Upper lobe of left lung (tissue), 6 donors: Measurements from ENCODE around the gene NUDT12. TPM values are rescaled to one million over a fixed set of nuclear protein-coding genes. Genes with fewer than 3 reads are reported as not detected.

ENCODE experiments used
- ATAC-seq, 2 donors: fragments of 200-7000 bp; cut with Tn5 transposase; one replicate each; pipeline ENCODE4 v1.9.1; 2022; ENCODE audit warnings: mild to moderate bottlenecking in 2 of 2, moderate library complexity in 2 of 2; ENCODE audit not compliant: low FRiP score in 2 of 2
- DNase-seq, 2 donors: peaks; one replicate each; pipeline ENCODE4 v3.0.0-alpha.2; 2019 to 2020
- H3K27ac ChIP-seq, 4 donors: fragments of 200-600 bp; sonication (generic); one replicate each; pipeline ENCODE4 v1.5.1; 2016 to 2019
- H3K27me3 ChIP-seq, 4 donors: fragments of 200-600 bp; sonication (generic); one replicate each; pipeline ENCODE4 v1.5.1; 2017 to 2019
- H3K36me3 ChIP-seq, 4 donors: fragments of 200-600 bp; sonication (generic); one replicate each; pipeline ENCODE4 v1.5.1; 2016 to 2019
- H3K4me1 ChIP-seq, 4 donors: fragments of 200-600 bp; sonication (generic); one replicate each; pipeline ENCODE4 v1.5.1; 2018 to 2019
- H3K4me3 ChIP-seq, 4 donors: fragments of 200-600 bp; sonication (generic); one replicate each; pipeline ENCODE4 v1.5.1; 2017 to 2019; ENCODE audit warnings: mild to moderate bottlenecking in 2 of 4, moderate library complexity in 1 of 4
- H3K9me3 ChIP-seq, 4 donors: fragments of 200-600 bp; sonication (generic); one replicate each; pipeline ENCODE4 v1.5.1; 2018 to 2019
- EP300 ChIP-seq, 4 donors: sonication (generic); formaldehyde crosslinking; IDR thresholded peaks; one replicate each; pipeline ENCODE4 v1.5.1; 2017; ENCODE audit warnings: antibody characterized with exemption in 4 of 4, control low read depth in 2 of 4
- POLR2A ChIP-seq, 4 donors: fragments of 450-650 bp; IDR thresholded peaks; one replicate each; pipeline ENCODE4 v1.5.1; 2016 to 2017; ENCODE audit warnings: antibody characterized with exemption in 4 of 4, mild to moderate bottlenecking in 2 of 4
- POLR2AphosphoS5 ChIP-seq, 2 donors: sonication (generic); formaldehyde crosslinking; IDR thresholded peaks; one replicate each; pipeline ENCODE4 v1.5.1; 2017; ENCODE audit warnings: antibody characterized with exemption in 2 of 2
- WGBS, 2 donors: methylation state at CpG; one replicate each; pipeline ENCODE4 v1.1.5; 2017 to 2018; 5-methylcytosine and 5-hydroxymethylcytosine counted together
- total RNA-seq, 6 donors: library from RNA; depleted of rRNA in 4 of 6; stranded (reverse); fragments of >200 nt in 4 of 6; gene quantifications; one replicate each; pipeline versions ENCODE4 v1.1.0 to v1.2.1, GENCODE V29; 2016 to 2021
- TF ChIP-seq, protein P1 (sequence below), 6 experiments: fragments of 450-650 bp in 4 of 6; fragments of 200-600 bp in 2 of 6; sonication (generic) in 2 of 6; IDR thresholded peaks; one replicate each; pipeline ENCODE4 v1.5.1; 2016 to 2019; ENCODE audit warnings: antibody characterized with exemption in 6 of 6
- donor health status: DM: no; HTN: no; CAD: no; lungs with moderate emphysema.
- donor health status: DM: no; HTN: yes; CAD: no; lungs with severe emphysema.

Gene NUDT12
- total RNA-seq, 6 donors from 2014 or later = 3.2 to 25.1 (median 12.4) TPM

DNA sequence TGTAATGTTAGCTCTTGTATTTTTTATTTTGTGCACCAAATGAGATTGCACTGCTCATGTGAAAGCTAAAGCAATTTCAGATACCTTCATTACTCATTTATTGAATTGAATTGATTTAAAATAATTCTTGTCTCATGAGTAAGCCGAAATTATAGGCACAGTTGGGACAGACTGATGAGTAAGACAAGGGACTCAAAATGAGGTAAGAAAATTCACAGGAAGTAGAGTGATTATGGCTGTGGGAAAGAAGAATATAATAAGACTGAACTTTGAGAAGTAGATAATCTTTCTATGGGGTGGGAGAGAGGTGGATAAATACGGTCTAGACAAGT lies 51.1 kb downstream of the NUDT12 start:
- H3K4me3 ChIP-seq = no peak overlapping the region

GRCh38 chr5:103510851-103511553 lies 51.6 kb downstream of the NUDT12 start:
- DNase-seq (no peak), ATAC-seq (no peak)
- Histone ChIP-seq H3K9me3 (no peaks in the 10 kb centered on the region), H3K4me3 (no peak overlapping the region), H3K36me3 (no peaks in the 10 kb centered on the region), H3K27ac (no peak overlapping the region), H3K27me3 (no peaks in the 10 kb centered on the region), H3K4me1 (no peaks in the 10 kb centered on the region)
- 58 to 75% methylated on average over 1 of the region's 1 CpG for WGBS, 2 donors
- TF ChIP-seq EP300 (IDR thresholded peaks at IDR 0.05) (no peak), POLR2AphosphoS5 (IDR thresholded peaks at IDR 0.05) (no peak), POLR2A (IDR thresholded peaks at IDR 0.05) (no peak)
- TF ChIP-seq, protein P1, sequence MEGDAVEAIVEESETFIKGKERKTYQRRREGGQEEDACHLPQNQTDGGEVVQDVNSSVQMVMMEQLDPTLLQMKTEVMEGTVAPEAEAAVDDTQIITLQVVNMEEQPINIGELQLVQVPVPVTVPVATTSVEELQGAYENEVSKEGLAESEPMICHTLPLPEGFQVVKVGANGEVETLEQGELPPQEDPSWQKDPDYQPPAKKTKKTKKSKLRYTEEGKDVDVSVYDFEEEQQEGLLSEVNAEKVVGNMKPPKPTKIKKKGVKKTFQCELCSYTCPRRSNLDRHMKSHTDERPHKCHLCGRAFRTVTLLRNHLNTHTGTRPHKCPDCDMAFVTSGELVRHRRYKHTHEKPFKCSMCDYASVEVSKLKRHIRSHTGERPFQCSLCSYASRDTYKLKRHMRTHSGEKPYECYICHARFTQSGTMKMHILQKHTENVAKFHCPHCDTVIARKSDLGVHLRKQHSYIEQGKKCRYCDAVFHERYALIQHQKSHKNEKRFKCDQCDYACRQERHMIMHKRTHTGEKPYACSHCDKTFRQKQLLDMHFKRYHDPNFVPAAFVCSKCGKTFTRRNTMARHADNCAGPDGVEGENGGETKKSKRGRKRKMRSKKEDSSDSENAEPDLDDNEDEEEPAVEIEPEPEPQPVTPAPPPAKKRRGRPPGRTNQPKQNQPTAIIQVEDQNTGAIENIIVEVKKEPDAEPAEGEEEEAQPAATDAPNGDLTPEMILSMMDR (IDR thresholded peaks at IDR 0.05) = no peak

More for the DNA sequence above, 51.1 kb downstream of the NUDT12 start:
- ATAC-seq = no peak
- Histone ChIP-seq H3K27ac (no peak overlapping the region), H3K36me3 (no peaks in the 10 kb centered on the region), H3K4me1 (no peaks in the 10 kb centered on the region), H3K9me3 (no peaks in the 10 kb centered on the region), H3K27me3 (no peaks in the 10 kb centered on the region)
- TF ChIP-seq POLR2AphosphoS5 (IDR thresholded peaks at IDR 0.05) (no peak), POLR2A (IDR thresholded peaks at IDR 0.05) (no peak), EP300 (IDR thresholded peaks at IDR 0.05) (no peak)
- TF ChIP-seq, protein P1 (IDR thresholded peaks at IDR 0.05) = no peak
- DNase-seq = no peak
- WGBS, 2 donors = 75% methylated on average over 2 of the region's 2 CpGs

GRCh38 chr5:103505581-103506305 lies 56.8 kb downstream of the NUDT12 start:
- Histone ChIP-seq H3K27me3 (no peaks in the 10 kb centered on the region), H3K27ac (no peak overlapping the region), H3K36me3 (no peaks in the 10 kb centered on the region), H3K4me3 (no peak overlapping the region), H3K9me3 (no peaks in the 10 kb centered on the region), H3K4me1 (no peaks in the 10 kb centered on the region)
- WGBS, 2 donors = 77 to 85% methylated on average over 3 of the region's 3 CpGs
- ATAC-seq (no peak), DNase-seq (no peak)
- TF ChIP-seq, protein P1 (IDR thresholded peaks at IDR 0.05) = no peak
- no peak for TF ChIP-seq POLR2A (IDR thresholded peaks at IDR 0.05)
- no peak for TF ChIP-seq EP300 (IDR thresholded peaks at IDR 0.05)

- ATAC-seq (no peak), DNase-seq (no peak)
- Histone ChIP-seq H3K36me3 (no peaks in the 10 kb centered on the region), H3K9me3 (no peaks in the 10 kb centered on the region), H3K4me1 (no peaks in the 10 kb centered on the region), H3K4me3 (no peak overlapping the region), H3K27me3 (no peaks in the 10 kb centered on the region), H3K27ac (no peak overlapping the region)
- TF ChIP-seq EP300 (IDR thresholded peaks at IDR 0.05) = no peak
- TF ChIP-seq, protein P1 (IDR thresholded peaks at IDR 0.05) = no peak
- no peak for TF ChIP-seq POLR2A (IDR thresholded peaks at IDR 0.05)
- no peak for TF ChIP-seq POLR2AphosphoS5 (IDR thresholded peaks at IDR 0.05)
Measured at GRCh38 chr5:103503066-103503465, 59.5 kb downstream of the NUDT12 start.

DNA sequence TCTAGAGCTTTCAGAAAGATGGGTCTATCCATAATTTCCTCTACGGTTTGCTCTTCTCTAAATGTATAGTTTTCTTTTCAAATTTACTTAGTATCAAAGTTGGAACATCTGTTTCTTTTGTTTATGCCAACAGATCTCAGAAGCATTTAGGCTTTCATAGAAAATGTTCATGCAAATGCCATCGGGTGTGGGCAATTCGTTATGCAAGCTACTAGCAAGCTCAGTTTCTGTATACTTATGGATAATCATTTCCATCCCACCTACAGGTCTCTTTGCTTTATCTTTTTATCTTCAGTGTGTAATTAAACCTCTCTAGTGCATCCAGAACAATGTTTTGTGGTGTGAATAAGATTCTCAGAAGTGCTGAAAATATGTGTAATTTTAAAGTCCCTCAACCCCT lies 59.9 kb downstream of the NUDT12 start:
- H3K27ac ChIP-seq = no peak overlapping the region
- WGBS, 2 donors = 84 to 85% methylated on average over 3 of the region's 3 CpGs
- H3K9me3 ChIP-seq = no peaks in the 10 kb centered on the region
- TF ChIP-seq POLR2A (IDR thresholded peaks at IDR 0.05) (no peak), EP300 (IDR thresholded peaks at IDR 0.05) (no peak), POLR2AphosphoS5 (IDR thresholded peaks at IDR 0.05) (no peak)
- TF ChIP-seq, protein P1 (IDR thresholded peaks at IDR 0.05) = no peak
- H3K4me3 ChIP-seq = no peak overlapping the region
- H3K36me3 ChIP-seq = no peaks in the 10 kb centered on the region
- no peaks in the 10 kb centered on the region for H3K4me1 ChIP-seq
- no peak for ATAC-seq
- H3K27me3 ChIP-seq = no peaks in the 10 kb centered on the region
- DNase-seq = no peak
